SK-N-SH (cell line): ENCODE results near the gene SYTL4. TPM values are rescaled to one million over a fixed set of nuclear protein-coding genes. Genes with fewer than 3 reads are reported as not detected.

Source experiments
- CTCF ChIA-PET: fragments of 300-600, 350-600 bp; formaldehyde crosslinking; extraction: SDS; loops from one replicate; lab custom pipeline; 2021; lab: Yijun Ruan, JAX
- POLR2A ChIA-PET: fragments of 350-600 bp; sonication (Branson Sonifier 250); formaldehyde crosslinking; extraction: SDS; loops from one replicate; lab custom pipeline; 2020; ENCODE audit warnings: antibody characterized with exemption, inconsistent platforms; lab: Yijun Ruan, JAX
- DNase-seq: peaks from one replicate; pipeline ENCODE4 v3.0.0; 2012
- H2AFZ ChIP-seq: fragments of 200-600 bp; sonication (generic); 2 replicates; pipeline ENCODE4 v1.8.1; 2016; ENCODE audit warnings: antibody characterized with exemption, mild to moderate bottlenecking, low read depth
- H3F3A ChIP-seq: fragments of 200-600 bp; sonication (generic); replicated peaks from 2 replicates; pipeline ENCODE3; 2016; ENCODE audit warnings: antibody characterized with exemption, mild to moderate bottlenecking; ENCODE audit not compliant: insufficient read depth
- H3K27ac ChIP-seq, 2 experiments: fragments of 200-500 bp in 1 of 2; fragments of 200-600 bp in 1 of 2; sonication (Bioruptor generic) in 1 of 2; sonication (generic), shearing (Covaris generic) in 1 of 2; 2 replicates each; pipeline versions ENCODE4 v1.5.1 to v1.6.1; 2014 to 2016; ENCODE audit warnings: low read depth in 2 of 2, inconsistent platforms in 1 of 2, low read length in 1 of 2, mild to moderate bottlenecking in 1 of 2, mixed read lengths in 1 of 2
- H3K27me3 ChIP-seq: fragments of 200-600 bp; sonication (generic), shearing (Covaris generic); 2 replicates; pipeline ENCODE4 v1.6.1; 2016; ENCODE audit warnings: mixed run types; ENCODE audit not compliant: insufficient read depth
- H3K36me3 ChIP-seq, 2 experiments: fragments of 200-500 bp in 1 of 2; fragments of 200-600 bp in 1 of 2; sonication (Bioruptor generic) in 1 of 2; sonication (generic) in 1 of 2; replicated peaks in 1 of 2; 2 replicates each; pipeline versions ENCODE3 to v1.5.1; 2014 to 2016; ENCODE audit warnings: low read length in 1 of 2, mild to moderate bottlenecking in 1 of 2; ENCODE audit not compliant: insufficient read depth in 2 of 2, control insufficient read depth in 1 of 2
- H3K4me1 ChIP-seq, 2 experiments: fragments of 200-500 bp in 1 of 2; fragments of 200-600 bp in 1 of 2; sonication (Bioruptor generic) in 1 of 2; sonication (generic), shearing (Covaris generic) in 1 of 2; 2 replicates each; pipeline versions ENCODE4 v1.5.1 to v1.6.1; 2014 to 2016; ENCODE audit warnings: low read depth in 1 of 2, low read length in 1 of 2, mixed run types in 1 of 2; ENCODE audit not compliant: insufficient read depth in 2 of 2, control insufficient read depth in 1 of 2
- H3K4me2 ChIP-seq: fragments of 200-600 bp; sonication (generic), shearing (Covaris generic); 2 replicates; pipeline ENCODE4 v1.6.1; 2017; ENCODE audit warnings: mixed run types
- H3K4me3 ChIP-seq, 2 experiments: fragments of 200-500 bp in 1 of 2; fragments of 200-600 bp in 1 of 2; sonication (Bioruptor generic) in 1 of 2; sonication (generic), shearing (Covaris generic) in 1 of 2; 2 replicates each; pipeline versions ENCODE4 v1.5.1 to v1.8.1; 2014 to 2016; ENCODE audit warnings: low read depth in 2 of 2, inconsistent platforms in 1 of 2, low read length in 1 of 2, mild to moderate bottlenecking in 1 of 2, mixed read lengths in 1 of 2, moderate library complexity in 1 of 2
- H3K79me2 ChIP-seq: fragments of 200-600 bp; sonication (generic); 2 replicates; pipeline ENCODE4 v1.8.1; 2017; ENCODE audit warnings: mild to moderate bottlenecking; ENCODE audit not compliant: insufficient read depth
- H3K9ac ChIP-seq: fragments of 200-600 bp; sonication (generic); 2 replicates; pipeline ENCODE4 v1.6.1; 2017; ENCODE audit warnings: mixed run types
- H3K9me2 ChIP-seq: fragments of 200-600 bp; sonication (generic); 2 replicates; pipeline ENCODE4 v1.6.1; 2017; ENCODE audit warnings: mixed run types
- H3K9me3 ChIP-seq: fragments of 200-600 bp; sonication (generic); 2 replicates; pipeline ENCODE4 v1.6.1; 2017; ENCODE audit warnings: mixed run types, mild to moderate bottlenecking, moderate library complexity
- H4K20me1 ChIP-seq: fragments of 200-600 bp; sonication (generic); 2 replicates; pipeline ENCODE4 v1.6.1; 2017; ENCODE audit warnings: mild to moderate bottlenecking, mixed run types; ENCODE audit not compliant: insufficient read depth
- CHD2 ChIP-seq: fragments of 150-350 bp; IDR thresholded peaks from 2 replicates; pipeline ENCODE4 v1.6.1; 2018; ENCODE audit warnings: low read length; ENCODE audit not compliant: partially characterized antibody
- CTCF ChIP-seq: fragments of 200-600 bp; sonication (generic); IDR thresholded peaks from 2 replicates; pipeline ENCODE4 v1.6.1; 2017; ENCODE audit warnings: antibody characterized with exemption, mild to moderate bottlenecking, moderate library complexity
- EP300 ChIP-seq, 2 experiments: IDR thresholded peaks; 2 replicates each; pipeline versions ENCODE4 v1.4.0 to v1.6.1; 2012; ENCODE audit warnings: borderline replicate concordance in 1 of 2, low read depth in 1 of 2, low read length in 1 of 2
- FOSL2 ChIP-seq: IDR thresholded peaks from 2 replicates; pipeline ENCODE4 v1.4.0; 2012; ENCODE audit warnings: low read depth, mild to moderate bottlenecking, moderate library complexity, borderline replicate concordance
- FOXJ3 ChIP-seq: sonication (generic); formaldehyde crosslinking; IDR thresholded peaks from 2 replicates; pipeline ENCODE4 v1.5.1; 2020; ENCODE audit warnings: mild to moderate bottlenecking, missing genetic modification reagents
- FOXM1 ChIP-seq: IDR thresholded peaks from 2 replicates; pipeline ENCODE4 v1.4.0; 2012; ENCODE audit warnings: low read depth, mild to moderate bottlenecking
- NFIC ChIP-seq: IDR thresholded peaks from 2 replicates; pipeline ENCODE4 v1.4.0; 2012; ENCODE audit warnings: borderline replicate concordance
- PBX3 ChIP-seq: IDR thresholded peaks from 2 replicates; pipeline ENCODE4; 2012
- POLR2AphosphoS5 ChIP-seq: IDR thresholded peaks from 2 replicates; pipeline ENCODE4 v1.6.1; 2012; ENCODE audit warnings: low read depth, low read length
- RAD21 ChIP-seq: IDR thresholded peaks from 2 replicates; pipeline ENCODE4 v1.6.1; 2012; ENCODE audit warnings: mild to moderate bottlenecking, low read length
- RCOR1 ChIP-seq: fragments of 150-350 bp; IDR thresholded peaks from 2 replicates; pipeline ENCODE4 v1.6.1; 2017; ENCODE audit warnings: antibody characterized with exemption, low read length
- RXRA ChIP-seq: IDR thresholded peaks from 2 replicates; pipeline ENCODE4 v1.4.0; 2012; ENCODE audit warnings: low read depth, mild to moderate bottlenecking, borderline replicate concordance
- SIN3A ChIP-seq: IDR thresholded peaks from 2 replicates; pipeline ENCODE4 v1.6.1; 2012; ENCODE audit warnings: low read depth, mild to moderate bottlenecking, low read length, moderate library complexity, borderline replicate concordance
- SMC3 ChIP-seq: IDR thresholded peaks from 2 replicates; pipeline ENCODE4 v1.6.1; 2012; ENCODE audit warnings: low read depth, low read length, improper control_type of control experiment
- TAF1 ChIP-seq: IDR thresholded peaks from 2 replicates; pipeline ENCODE4 v1.6.1; 2012; ENCODE audit warnings: low read depth, mild to moderate bottlenecking, low read length, moderate library complexity, borderline replicate concordance
- TCF12 ChIP-seq: IDR thresholded peaks from 2 replicates; pipeline ENCODE4 v1.4.0; 2012
- TEAD4 ChIP-seq: IDR thresholded peaks from 2 replicates; pipeline ENCODE4 v1.4.0; 2012; ENCODE audit warnings: mild to moderate bottlenecking, borderline replicate concordance; ENCODE audit not compliant: insufficient read depth
- USF1 ChIP-seq: IDR thresholded peaks from 2 replicates; pipeline ENCODE4 v1.4.0; 2012; ENCODE audit warnings: low read depth, borderline replicate concordance
- YY1 ChIP-seq: IDR thresholded peaks from 2 replicates; pipeline ENCODE4 v1.4.0; 2012; ENCODE audit warnings: low read depth, mild to moderate bottlenecking
- WGBS: methylation state at CpG from one replicate; pipeline ENCODE4 v1.1.6; 2017; ENCODE audit warnings: low lambda C conversion rate; 5-methylcytosine and 5-hydroxymethylcytosine counted together
- polyA plus RNA-seq, 3 experiments: library from polyadenylated mRNA; depleted of rRNA; stranded (reverse); fragments of >200 nt; gene quantifications; 2 replicates each; pipeline ENCODE4 v1.2.3, GENCODE V29; 2012
- TF ChIP-seq, protein P1 (sequence below): IDR thresholded peaks from 2 replicates; pipeline ENCODE4 v1.6.1; 2012; ENCODE audit warnings: mild to moderate bottlenecking, low read depth, low read length, moderate library complexity

The SYTL4 gene
- polyA plus RNA-seq, 1 of the 3 experiments (the other 2 are of a cell fraction), result 2.3 TPM

GRCh38 chrX:100680756-100681155 is 51.2 kb downstream of the SYTL4 start:
- Histone ChIP-seq H3K4me3 (no peak overlapping the region), H3K36me3 (no peaks in the 10 kb centered on the region), H3K9me2 (no peaks in the 10 kb centered on the region), H3K4me2 (no peak overlapping the region), H3K9me3 (no peaks in the 10 kb centered on the region), H3F3A (no peaks in the 10 kb centered on the region), H3K27me3 (peaks cover 11% of the 10 kb centered on the region; the same call in 1 of the 2 replicates), H3K27ac (no peak overlapping the region), H2AFZ (no peak overlapping the region)
- 26% methylated on average over 2 of the region's 2 CpGs for WGBS
- CTCF ChIA-PET, result interaction anchor here (0.8 to 9.7 kb wide), 5 partner anchors 9 to 169 kb away, joined by 3 to 211 read pairs (median 3); no protein-coding TSS in a partner anchor
- no peak for DNase-seq
- TF ChIP-seq YY1, result no peak
- TF ChIP-seq FOSL2, result no peak
- no peak for TF ChIP-seq SIN3A
- TF ChIP-seq CTCF, result no peak
- TF ChIP-seq TEAD4, result no peak
- no peak for TF ChIP-seq CHD2
- TF ChIP-seq EP300 (IDR thresholded peaks at IDR 0.05; ENCODE audit: borderline replicate concordance in 1 of 2, low read depth in 1 of 2, low read length in 1 of 2), result no peak
- TF ChIP-seq POLR2AphosphoS5, result no peak
- TF ChIP-seq USF1, result no peak
- TF ChIP-seq RCOR1, result no peak
- TF ChIP-seq SMC3, result no peak
- TF ChIP-seq TAF1, result no peak
- TF ChIP-seq, protein P1, sequence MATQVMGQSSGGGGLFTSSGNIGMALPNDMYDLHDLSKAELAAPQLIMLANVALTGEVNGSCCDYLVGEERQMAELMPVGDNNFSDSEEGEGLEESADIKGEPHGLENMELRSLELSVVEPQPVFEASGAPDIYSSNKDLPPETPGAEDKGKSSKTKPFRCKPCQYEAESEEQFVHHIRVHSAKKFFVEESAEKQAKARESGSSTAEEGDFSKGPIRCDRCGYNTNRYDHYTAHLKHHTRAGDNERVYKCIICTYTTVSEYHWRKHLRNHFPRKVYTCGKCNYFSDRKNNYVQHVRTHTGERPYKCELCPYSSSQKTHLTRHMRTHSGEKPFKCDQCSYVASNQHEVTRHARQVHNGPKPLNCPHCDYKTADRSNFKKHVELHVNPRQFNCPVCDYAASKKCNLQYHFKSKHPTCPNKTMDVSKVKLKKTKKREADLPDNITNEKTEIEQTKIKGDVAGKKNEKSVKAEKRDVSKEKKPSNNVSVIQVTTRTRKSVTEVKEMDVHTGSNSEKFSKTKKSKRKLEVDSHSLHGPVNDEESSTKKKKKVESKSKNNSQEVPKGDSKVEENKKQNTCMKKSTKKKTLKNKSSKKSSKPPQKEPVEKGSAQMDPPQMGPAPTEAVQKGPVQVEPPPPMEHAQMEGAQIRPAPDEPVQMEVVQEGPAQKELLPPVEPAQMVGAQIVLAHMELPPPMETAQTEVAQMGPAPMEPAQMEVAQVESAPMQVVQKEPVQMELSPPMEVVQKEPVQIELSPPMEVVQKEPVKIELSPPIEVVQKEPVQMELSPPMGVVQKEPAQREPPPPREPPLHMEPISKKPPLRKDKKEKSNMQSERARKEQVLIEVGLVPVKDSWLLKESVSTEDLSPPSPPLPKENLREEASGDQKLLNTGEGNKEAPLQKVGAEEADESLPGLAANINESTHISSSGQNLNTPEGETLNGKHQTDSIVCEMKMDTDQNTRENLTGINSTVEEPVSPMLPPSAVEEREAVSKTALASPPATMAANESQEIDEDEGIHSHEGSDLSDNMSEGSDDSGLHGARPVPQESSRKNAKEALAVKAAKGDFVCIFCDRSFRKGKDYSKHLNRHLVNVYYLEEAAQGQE, result no peak
- TF ChIP-seq NFIC, result no peak
- no peak for TF ChIP-seq FOXM1
- no peak for TF ChIP-seq TCF12
- TF ChIP-seq RXRA, result no peak
- TF ChIP-seq FOXJ3 (CRISPR knock-in tag), result no peak
- TF ChIP-seq RAD21, result no peak
- TF ChIP-seq PBX3, result no peak
- TF ChIP-seq, all 33 proteins: peak for 0
- Histone ChIP-seq H3K9ac (no peak overlapping the region), H3K79me2 (no peaks in the 10 kb centered on the region), H4K20me1 (no peaks in the 10 kb centered on the region), H3K4me1 (no peaks in the 10 kb centered on the region)
- POLR2A ChIA-PET, result no interaction called here
